H1 (cell line): Measurements from ENCODE around the gene HOXD10. TPM values are rescaled to one million over a fixed set of nuclear protein-coding genes. Genes with fewer than 3 reads are reported as not detected.

Experiments used
- CTBP2 ChIP-seq: IDR thresholded peaks from 2 replicates; pipeline ENCODE4 v1.7.0; 2011; ENCODE audit warnings: borderline replicate concordance, mild to moderate bottlenecking, moderate library complexity, mixed read lengths, low read length; ENCODE audit not compliant: insufficient read depth, insufficient read length
- NRF1 ChIP-seq: IDR thresholded peaks from 2 replicates; pipeline ENCODE4 v1.6.1; 2011; ENCODE audit warnings: mild to moderate bottlenecking, low read depth, low read length, improper control_type of control experiment
- POU5F1 ChIP-seq: IDR thresholded peaks from 2 replicates; pipeline ENCODE4 v1.6.1; 2011; ENCODE audit warnings: low read depth, mild to moderate bottlenecking, low read length, moderate library complexity
- SIX5 ChIP-seq: IDR thresholded peaks from 2 replicates; pipeline ENCODE4 v1.6.1; 2011; ENCODE audit warnings: mild to moderate bottlenecking, low read depth, low read length
- YY1 ChIP-seq: IDR thresholded peaks from 2 replicates; pipeline ENCODE4 v1.6.1; 2011; ENCODE audit warnings: low read depth, mild to moderate bottlenecking, low read length
- polyA plus RNA-seq, 7 experiments: library from polyadenylated mRNA; depleted of rRNA in 3 of 7; stranded (reverse) in 5 of 7; unstranded in 2 of 7; fragments of >200 nt in 5 of 7; fragments of 200-250 nt in 2 of 7; gene quantifications; 1 replicate in 5 of 7; 2 replicates in 1 of 7; 4 replicates in 1 of 7; pipeline versions ENCODE4 v1.2.1 to v1.2.3, GENCODE V29; 2011 to 2013; ENCODE audit warnings: missing spikeins in 2 of 7, mixed read lengths in 2 of 7
- total RNA-seq: library from RNA; stranded (reverse); fragmentation: NEBNext Ultra II Directional; extraction: Animal tissue kit (Norgen Biotek cat#: 25700); gene quantifications from 2 replicates; pipeline ENCODE4 v1.2.1, GENCODE V29; 2021
- TF ChIP-seq, protein P1 (sequence below): fragments of 300-600 bp; sonication (generic); IDR thresholded peaks from 2 replicates; pipeline ENCODE4 v1.7.1; 2012; ENCODE audit warnings: low read length, moderate library complexity, mild to moderate bottlenecking, inconsistent platforms; ENCODE audit not compliant: insufficient replicate concordance
- TF ChIP-seq, protein P2 (sequence below): IDR thresholded peaks from 2 replicates; pipeline ENCODE4 v1.6.1; 2012; ENCODE audit warnings: inconsistent platforms

The HOXD10 gene
- total and polyA plus RNA-seq, 2 of the 8 experiments (the other 6 are each of a cell fraction or from before 2014, with no cell fraction given): not detected

GRCh38 chr2:176088048-176088936 lies 28.3 kb upstream of the HOXD10 start (continued):
- TF ChIP-seq, protein P1, sequence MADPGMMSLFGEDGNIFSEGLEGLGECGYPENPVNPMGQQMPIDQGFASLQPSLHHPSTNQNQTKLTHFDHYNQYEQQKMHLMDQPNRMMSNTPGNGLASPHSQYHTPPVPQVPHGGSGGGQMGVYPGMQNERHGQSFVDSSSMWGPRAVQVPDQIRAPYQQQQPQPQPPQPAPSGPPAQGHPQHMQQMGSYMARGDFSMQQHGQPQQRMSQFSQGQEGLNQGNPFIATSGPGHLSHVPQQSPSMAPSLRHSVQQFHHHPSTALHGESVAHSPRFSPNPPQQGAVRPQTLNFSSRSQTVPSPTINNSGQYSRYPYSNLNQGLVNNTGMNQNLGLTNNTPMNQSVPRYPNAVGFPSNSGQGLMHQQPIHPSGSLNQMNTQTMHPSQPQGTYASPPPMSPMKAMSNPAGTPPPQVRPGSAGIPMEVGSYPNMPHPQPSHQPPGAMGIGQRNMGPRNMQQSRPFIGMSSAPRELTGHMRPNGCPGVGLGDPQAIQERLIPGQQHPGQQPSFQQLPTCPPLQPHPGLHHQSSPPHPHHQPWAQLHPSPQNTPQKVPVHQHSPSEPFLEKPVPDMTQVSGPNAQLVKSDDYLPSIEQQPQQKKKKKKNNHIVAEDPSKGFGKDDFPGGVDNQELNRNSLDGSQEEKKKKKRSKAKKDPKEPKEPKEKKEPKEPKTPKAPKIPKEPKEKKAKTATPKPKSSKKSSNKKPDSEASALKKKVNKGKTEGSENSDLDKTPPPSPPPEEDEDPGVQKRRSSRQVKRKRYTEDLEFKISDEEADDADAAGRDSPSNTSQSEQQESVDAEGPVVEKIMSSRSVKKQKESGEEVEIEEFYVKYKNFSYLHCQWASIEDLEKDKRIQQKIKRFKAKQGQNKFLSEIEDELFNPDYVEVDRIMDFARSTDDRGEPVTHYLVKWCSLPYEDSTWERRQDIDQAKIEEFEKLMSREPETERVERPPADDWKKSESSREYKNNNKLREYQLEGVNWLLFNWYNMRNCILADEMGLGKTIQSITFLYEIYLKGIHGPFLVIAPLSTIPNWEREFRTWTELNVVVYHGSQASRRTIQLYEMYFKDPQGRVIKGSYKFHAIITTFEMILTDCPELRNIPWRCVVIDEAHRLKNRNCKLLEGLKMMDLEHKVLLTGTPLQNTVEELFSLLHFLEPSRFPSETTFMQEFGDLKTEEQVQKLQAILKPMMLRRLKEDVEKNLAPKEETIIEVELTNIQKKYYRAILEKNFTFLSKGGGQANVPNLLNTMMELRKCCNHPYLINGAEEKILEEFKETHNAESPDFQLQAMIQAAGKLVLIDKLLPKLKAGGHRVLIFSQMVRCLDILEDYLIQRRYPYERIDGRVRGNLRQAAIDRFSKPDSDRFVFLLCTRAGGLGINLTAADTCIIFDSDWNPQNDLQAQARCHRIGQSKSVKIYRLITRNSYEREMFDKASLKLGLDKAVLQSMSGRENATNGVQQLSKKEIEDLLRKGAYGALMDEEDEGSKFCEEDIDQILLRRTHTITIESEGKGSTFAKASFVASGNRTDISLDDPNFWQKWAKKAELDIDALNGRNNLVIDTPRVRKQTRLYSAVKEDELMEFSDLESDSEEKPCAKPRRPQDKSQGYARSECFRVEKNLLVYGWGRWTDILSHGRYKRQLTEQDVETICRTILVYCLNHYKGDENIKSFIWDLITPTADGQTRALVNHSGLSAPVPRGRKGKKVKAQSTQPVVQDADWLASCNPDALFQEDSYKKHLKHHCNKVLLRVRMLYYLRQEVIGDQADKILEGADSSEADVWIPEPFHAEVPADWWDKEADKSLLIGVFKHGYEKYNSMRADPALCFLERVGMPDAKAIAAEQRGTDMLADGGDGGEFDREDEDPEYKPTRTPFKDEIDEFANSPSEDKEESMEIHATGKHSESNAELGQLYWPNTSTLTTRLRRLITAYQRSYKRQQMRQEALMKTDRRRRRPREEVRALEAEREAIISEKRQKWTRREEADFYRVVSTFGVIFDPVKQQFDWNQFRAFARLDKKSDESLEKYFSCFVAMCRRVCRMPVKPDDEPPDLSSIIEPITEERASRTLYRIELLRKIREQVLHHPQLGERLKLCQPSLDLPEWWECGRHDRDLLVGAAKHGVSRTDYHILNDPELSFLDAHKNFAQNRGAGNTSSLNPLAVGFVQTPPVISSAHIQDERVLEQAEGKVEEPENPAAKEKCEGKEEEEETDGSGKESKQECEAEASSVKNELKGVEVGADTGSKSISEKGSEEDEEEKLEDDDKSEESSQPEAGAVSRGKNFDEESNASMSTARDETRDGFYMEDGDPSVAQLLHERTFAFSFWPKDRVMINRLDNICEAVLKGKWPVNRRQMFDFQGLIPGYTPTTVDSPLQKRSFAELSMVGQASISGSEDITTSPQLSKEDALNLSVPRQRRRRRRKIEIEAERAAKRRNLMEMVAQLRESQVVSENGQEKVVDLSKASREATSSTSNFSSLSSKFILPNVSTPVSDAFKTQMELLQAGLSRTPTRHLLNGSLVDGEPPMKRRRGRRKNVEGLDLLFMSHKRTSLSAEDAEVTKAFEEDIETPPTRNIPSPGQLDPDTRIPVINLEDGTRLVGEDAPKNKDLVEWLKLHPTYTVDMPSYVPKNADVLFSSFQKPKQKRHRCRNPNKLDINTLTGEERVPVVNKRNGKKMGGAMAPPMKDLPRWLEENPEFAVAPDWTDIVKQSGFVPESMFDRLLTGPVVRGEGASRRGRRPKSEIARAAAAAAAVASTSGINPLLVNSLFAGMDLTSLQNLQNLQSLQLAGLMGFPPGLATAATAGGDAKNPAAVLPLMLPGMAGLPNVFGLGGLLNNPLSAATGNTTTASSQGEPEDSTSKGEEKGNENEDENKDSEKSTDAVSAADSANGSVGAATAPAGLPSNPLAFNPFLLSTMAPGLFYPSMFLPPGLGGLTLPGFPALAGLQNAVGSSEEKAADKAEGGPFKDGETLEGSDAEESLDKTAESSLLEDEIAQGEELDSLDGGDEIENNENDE: peak; percentile 46
- TF ChIP-seq YY1 (peak; percentile 70; the same call in 1 of the 2 replicates), SIX5 (no peak), POU5F1 (no peak), CTBP2 (peak; percentile 100), NRF1 (no peak)
- TF ChIP-seq, protein P2, sequence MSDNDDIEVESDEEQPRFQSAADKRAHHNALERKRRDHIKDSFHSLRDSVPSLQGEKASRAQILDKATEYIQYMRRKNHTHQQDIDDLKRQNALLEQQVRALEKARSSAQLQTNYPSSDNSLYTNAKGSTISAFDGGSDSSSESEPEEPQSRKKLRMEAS: peak; percentile 64
